Mononuclear cell (primary cell): ENCODE data around the gene CNOT4. TPM values are rescaled to one million over a fixed set of nuclear protein-coding genes. Genes with fewer than 3 reads are reported as not detected.
"Not testable (repeated sequence)": the region's sequence is repeated elsewhere in the genome, so short reads cannot be mapped to it uniquely, and the experiment has no call there.

ENCODE experiments used
- H3K27me3 ChIP-seq: 2 replicates; pipeline ENCODE4 v1.6.0; 2011; ENCODE audit warnings: low read length, control low read depth; ENCODE audit not compliant: insufficient read depth
- H3K4me1 ChIP-seq: 2 replicates; pipeline ENCODE4 v1.5.1; 2011; ENCODE audit warnings: mild to moderate bottlenecking, low read length, control low read depth; ENCODE audit not compliant: insufficient read depth
- H3K4me3 ChIP-seq: 2 replicates; pipeline ENCODE4 v1.5.1; 2011; ENCODE audit warnings: mild to moderate bottlenecking, low read length, moderate library complexity
- H3K9me3 ChIP-seq: 2 replicates; pipeline ENCODE4 v1.5.1; 2011; ENCODE audit warnings: low read depth, mild to moderate bottlenecking, control low read depth, low read length
- total RNA-seq: library from RNA; depleted of rRNA; stranded (reverse); fragments of >200 nt; gene quantifications from one replicate; pipeline ENCODE4 v1.2.3, GENCODE V29; 2012

The CNOT4 gene
- total RNA-seq, 1 donor: 19.8 TPM

- Histone ChIP-seq H3K9me3 (no peaks in the 10 kb centered on the region), H3K27me3 (no peaks in the 10 kb centered on the region), H3K4me1 (peaks cover 3% of the 10 kb centered on the region), H3K4me3 (no peak overlapping the region)
These were observed 13.2 kb upstream of the CNOT4 start for GRCh38 chr7:135523146-135523545.

GRCh38 chr7:135522509-135522908 is 12.6 kb upstream of the CNOT4 start:
- H3K4me3 ChIP-seq: no peak overlapping the region
- no peaks in the 10 kb centered on the region for H3K27me3 ChIP-seq
- H3K9me3 ChIP-seq: no peaks in the 10 kb centered on the region
- peaks cover 3% of the 10 kb centered on the region for H3K4me1 ChIP-seq

GRCh38 chr7:135519871-135520270 is 10.0 kb upstream of the CNOT4 start:
- Histone ChIP-seq H3K27me3 (no peaks in the 10 kb centered on the region), H3K9me3 (no peaks in the 10 kb centered on the region), H3K4me1 (peaks cover 3% of the 10 kb centered on the region), H3K4me3 (no peak overlapping the region)

- Histone ChIP-seq H3K4me1 (peaks cover 3% of the 10 kb centered on the region), H3K27me3 (no peaks in the 10 kb centered on the region), H3K9me3 (no peaks in the 10 kb centered on the region), H3K4me3 (no peak overlapping the region)
These were observed 9.4 kb upstream of the CNOT4 start for GRCh38 chr7:135519233-135519688.

GRCh38 chr7:135518748-135519147 is 8.8 kb upstream of the CNOT4 start:
- Histone ChIP-seq H3K9me3 (no peaks in the 10 kb centered on the region), H3K4me3 (no peak overlapping the region), H3K27me3 (no peaks in the 10 kb centered on the region), H3K4me1 (peaks cover 3% of the 10 kb centered on the region)

GRCh38 chr7:135517060-135517459 is 7.2 kb upstream of the CNOT4 start:
- Histone ChIP-seq H3K4me3 (no peak overlapping the region), H3K4me1 (no peaks in the 10 kb centered on the region), H3K9me3 (no peaks in the 10 kb centered on the region), H3K27me3 (no peaks in the 10 kb centered on the region)

GRCh38 chr7:135514856-135515255 is 5.0 kb upstream of the CNOT4 start:
- Histone ChIP-seq H3K9me3 (no peaks in the 10 kb centered on the region), H3K4me1 (peaks cover 9% of the 10 kb centered on the region), H3K4me3 (no peak overlapping the region), H3K27me3 (no peaks in the 10 kb centered on the region)

- H3K9me3 ChIP-seq: no peaks in the 10 kb centered on the region
- no peaks in the 10 kb centered on the region for H3K27me3 ChIP-seq
- H3K4me3 ChIP-seq: no peak overlapping the region
- H3K4me1 ChIP-seq: peaks cover 24% of the 10 kb centered on the region
These were observed 2.4 kb upstream of the CNOT4 start for GRCh38 chr7:135512135-135512887.

- Histone ChIP-seq H3K4me3 (peak overlapping the region; percentile 95), H3K27me3 (no peaks in the 10 kb centered on the region), H3K9me3 (no peaks in the 10 kb centered on the region), H3K4me1 (peaks cover 27% of the 10 kb centered on the region)
These were observed 786 bp upstream of the CNOT4 start for GRCh38 chr7:135510592-135511183.

- Histone ChIP-seq H3K4me3 (peak overlapping the region; percentile 95), H3K9me3 (no peaks in the 10 kb centered on the region)
These were observed 388 bp downstream of the CNOT4 start for GRCh38 chr7:135509589-135509838.

GRCh38 chr7:135508883-135509588 is 866 bp downstream of the CNOT4 start:
- H3K4me1 ChIP-seq: peaks cover 27% of the 10 kb centered on the region
- no peaks in the 10 kb centered on the region for H3K27me3 ChIP-seq
- peak overlapping the region; percentile 95 for H3K4me3 ChIP-seq
- H3K9me3 ChIP-seq: no peaks in the 10 kb centered on the region

More at GRCh38 chr7:135509589-135509838, 388 bp downstream of the CNOT4 start:
- Histone ChIP-seq H3K27me3 (no peaks in the 10 kb centered on the region), H3K4me1 (peaks cover 27% of the 10 kb centered on the region)

- no peaks in the 10 kb centered on the region for H3K27me3 ChIP-seq
- peaks cover 39% of the 10 kb centered on the region for H3K4me1 ChIP-seq
- no peaks in the 10 kb centered on the region for H3K9me3 ChIP-seq
- H3K4me3 ChIP-seq: no peak overlapping the region
These were observed 8.5 kb downstream of the CNOT4 start for GRCh38 chr7:135501402-135501801.

- Histone ChIP-seq H3K27me3 (no peaks in the 10 kb centered on the region), H3K4me3 (no peak overlapping the region), H3K4me1 (peaks cover 41% of the 10 kb centered on the region), H3K9me3 (no peaks in the 10 kb centered on the region)
These were observed 10.1 kb downstream of the CNOT4 start for GRCh38 chr7:135499818-135500217.

- H3K4me3 ChIP-seq, H3K27me3 ChIP-seq, H3K9me3 ChIP-seq: not testable (repeated sequence)
- peaks cover 45% of the 10 kb centered on the region for H3K4me1 ChIP-seq
These were observed 12.7 kb downstream of the CNOT4 start for GRCh38 chr7:135497161-135497560.

- Histone ChIP-seq H3K9me3 (no peaks in the 10 kb centered on the region), H3K4me1 (peaks cover 19% of the 10 kb centered on the region)
These were observed 16.5 kb downstream of the CNOT4 start for GRCh38 chr7:135493362-135493761.

More at GRCh38 chr7:135493362-135493761, 16.5 kb downstream of the CNOT4 start:
- no peak overlapping the region for H3K4me3 ChIP-seq
- no peaks in the 10 kb centered on the region for H3K27me3 ChIP-seq
